Stimulated activated CD4-positive, alpha-beta T cell treated with anti-CD3 and anti-CD28 coated beads, Interleukin-1b, Interleukin-23, amount 100 ng/mL, for 1 hour (primary cell): Measurements from ENCODE around the gene FANCI.
"Not testable (repeated sequence)": the region's sequence is repeated elsewhere in the genome, so short reads cannot be mapped to it uniquely, and the experiment has no call there.

Experiments
- DNase-seq, 2 donors: peaks; one replicate each; pipeline ENCODE4 v3.0.0-alpha.2; 2020; ENCODE audit warnings: low read depth in 2 of 2

Gene FANCI

GRCh38 chr15:89225588-89225987, 18.2 kb upstream of the FANCI start:
- no peak for DNase-seq

DNA sequence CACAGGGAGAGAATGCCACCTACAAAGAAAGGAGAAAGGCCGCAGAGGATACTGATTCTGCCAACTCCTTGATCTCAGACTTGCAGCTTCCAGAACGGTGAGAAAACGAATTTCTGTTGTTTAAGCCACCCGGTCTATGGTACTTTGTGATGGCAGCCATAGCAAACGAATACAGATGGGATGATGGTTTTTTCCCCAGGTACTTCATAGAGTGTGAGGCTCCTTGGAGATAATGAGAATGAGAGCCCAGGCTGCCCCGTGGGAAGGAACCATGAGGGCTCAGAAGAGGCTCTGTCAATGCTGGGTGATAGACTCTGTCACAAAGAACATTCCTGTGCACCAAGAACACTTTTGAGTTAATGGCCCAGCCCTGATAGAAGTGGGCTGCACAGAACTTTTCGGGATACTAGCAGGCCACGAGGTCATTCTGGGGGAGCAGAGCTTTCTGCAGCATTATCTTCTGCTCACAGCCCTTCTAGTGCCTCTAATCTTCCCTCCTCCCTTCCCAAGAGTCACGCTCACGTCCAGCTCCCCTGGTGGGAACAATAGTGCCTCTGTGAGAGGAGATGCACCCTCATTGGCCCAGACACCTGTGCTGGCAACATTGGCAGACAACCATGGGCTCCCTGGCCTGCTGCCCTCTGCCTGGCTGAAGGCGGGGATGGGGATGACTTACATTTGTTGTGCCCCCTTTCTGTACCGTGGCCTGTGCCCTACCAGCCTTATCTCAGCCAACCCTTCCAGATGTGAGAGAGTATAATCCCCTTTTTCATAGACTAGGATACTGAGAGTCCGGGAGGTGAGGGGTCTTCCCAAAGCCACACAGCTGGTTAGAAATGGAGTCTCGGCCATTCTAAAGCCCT, 17.2 kb upstream of the FANCI start:
- DNase-seq: no peak

- no peak for DNase-seq
Observed at GRCh38 chr15:89227425-89227824, 16.4 kb upstream of the FANCI start.

DNA sequence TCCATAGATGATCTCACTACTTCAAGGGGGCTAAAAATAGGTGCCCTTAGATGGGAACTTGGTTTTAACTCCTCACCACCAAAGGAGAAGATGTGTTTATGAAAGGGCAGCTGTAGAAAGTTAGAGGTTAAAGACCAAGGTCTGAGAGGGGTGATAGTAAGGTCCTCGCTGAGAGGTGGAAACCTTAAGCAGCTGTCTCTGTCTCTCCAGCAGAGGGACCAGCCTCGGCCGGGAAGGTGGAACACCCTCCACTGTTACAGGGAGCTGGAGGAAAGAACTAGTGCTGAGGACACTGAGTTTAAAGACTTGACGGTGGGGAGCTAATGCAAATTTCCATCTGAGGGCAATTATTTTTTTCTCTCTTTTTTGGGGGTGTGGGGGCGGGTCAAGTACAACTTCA, 13.5 kb upstream of the FANCI start:
- DNase-seq: no peak

DNA sequence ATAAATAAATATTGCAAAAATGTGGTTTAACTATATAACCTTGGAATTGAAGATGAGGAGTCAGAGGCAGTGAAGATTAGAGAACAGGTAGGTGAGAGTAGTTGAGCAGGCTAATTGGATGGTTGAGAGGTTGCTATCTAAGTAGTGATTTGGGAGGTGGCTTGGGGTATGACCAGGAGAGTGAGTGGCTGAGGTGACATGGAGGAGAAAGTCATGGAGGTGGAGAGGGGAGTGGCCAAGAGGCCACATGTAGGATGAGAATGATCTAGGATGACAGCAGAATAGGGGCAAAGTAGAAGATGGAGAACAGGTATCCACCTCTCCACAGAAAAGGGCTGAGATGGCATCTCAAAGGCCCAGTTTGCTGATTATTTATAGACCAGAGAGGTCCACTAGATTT, 11.9 kb upstream of the FANCI start:
- no peak for DNase-seq

DNA sequence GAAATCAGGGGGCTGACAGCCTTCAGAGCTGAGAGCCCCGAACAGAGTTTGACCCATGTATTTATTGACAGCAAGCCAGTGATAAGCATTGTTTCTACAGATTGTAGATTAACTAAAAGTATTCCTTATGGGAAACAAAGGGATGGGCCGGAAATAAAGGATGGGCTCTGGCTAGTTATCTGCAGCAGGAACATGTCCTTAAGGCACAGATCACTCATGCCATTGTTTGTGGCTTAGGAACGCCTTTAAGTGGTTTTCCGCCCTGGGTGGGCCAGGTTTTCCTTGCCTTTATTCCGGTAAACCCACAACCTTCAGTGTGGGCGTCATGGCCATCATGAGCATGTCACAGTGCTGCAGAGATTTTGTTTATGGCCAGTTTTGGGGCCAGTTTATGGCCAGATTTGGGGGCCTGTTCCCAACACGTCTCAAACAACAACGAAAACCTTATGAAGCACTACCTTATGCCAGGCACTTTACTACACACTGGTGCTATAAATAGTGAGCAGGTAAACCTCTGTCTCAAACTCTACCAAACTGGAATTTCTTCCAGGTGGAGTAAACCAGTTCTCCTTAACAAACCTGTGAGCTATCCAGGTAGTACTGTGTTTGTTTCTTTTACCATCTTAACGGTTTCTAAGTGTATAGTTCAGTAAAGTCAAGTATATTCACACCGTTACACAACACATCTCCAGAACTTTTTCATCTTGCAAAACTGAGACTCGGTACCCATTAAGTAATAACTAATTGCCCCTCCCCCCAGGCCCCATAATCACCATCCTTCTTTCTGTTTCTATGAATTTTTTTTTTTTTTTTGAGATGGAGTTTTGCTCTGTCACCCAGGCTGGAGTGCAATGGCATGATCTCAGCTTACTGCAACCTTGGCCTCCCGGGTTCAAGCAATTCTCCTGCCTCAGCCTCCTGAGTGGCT, 3.6 kb upstream of the FANCI start:
- not testable (repeated sequence) for DNase-seq

DNA sequence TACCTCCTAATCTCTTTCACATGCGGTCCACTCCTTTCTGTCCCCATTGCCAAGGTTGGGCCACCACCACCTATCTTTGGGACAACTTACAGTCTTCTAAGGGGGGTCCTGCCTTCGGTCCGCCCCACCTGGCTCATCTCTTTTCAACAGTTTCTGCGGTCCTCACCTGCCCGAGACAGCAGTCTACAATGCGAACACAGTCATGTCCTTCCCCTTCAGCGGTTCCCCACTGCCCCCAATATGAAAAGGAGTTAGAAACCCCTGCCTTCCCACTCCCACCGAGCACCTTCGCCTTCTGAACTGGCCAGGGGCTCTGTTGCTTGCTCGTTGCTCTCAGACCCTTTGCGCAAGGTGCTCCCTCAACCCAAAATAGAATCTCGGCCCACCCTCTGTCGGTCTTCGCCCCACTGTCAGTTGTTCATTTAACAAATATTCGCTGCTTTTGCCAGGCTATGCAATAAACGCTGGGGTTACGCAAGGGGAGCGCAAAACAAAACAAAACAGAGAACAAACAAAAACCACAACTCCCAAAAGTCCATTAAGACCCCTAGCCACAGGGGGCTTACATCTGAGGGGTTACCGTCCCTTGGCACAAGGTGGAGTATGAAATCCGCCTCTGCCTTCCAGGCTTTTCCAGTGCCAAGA, 611 bp upstream of the FANCI start:
- DNase-seq: no peak

- DNase-seq: no peak
Observed at GRCh38 chr15:89244574-89244903, 760 bp downstream of the FANCI start.

DNA sequence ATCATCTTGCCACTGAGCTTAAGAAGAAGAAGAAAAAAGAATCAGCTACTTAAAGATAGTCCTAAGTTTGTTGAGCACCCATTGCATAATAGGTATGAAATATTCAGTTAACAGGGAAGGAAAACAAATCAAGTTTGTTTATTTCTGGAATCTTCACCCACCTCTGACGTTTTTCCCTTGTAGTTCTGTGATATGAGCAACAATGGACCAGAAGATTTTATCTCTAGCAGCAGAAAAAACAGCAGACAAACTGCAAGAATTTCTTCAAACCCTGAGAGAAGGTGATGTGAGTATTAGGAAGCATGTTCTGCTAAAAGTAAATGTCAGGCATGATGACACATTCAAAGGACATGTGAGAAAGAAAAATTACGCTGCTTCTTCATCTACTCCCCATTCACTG, 3.7 kb downstream of the FANCI start:
- no peak for DNase-seq

GRCh38 chr15:89248584-89248983, 4.8 kb downstream of the FANCI start:
- no peak for DNase-seq

- not testable (repeated sequence) for DNase-seq
Observed at GRCh38 chr15:89250142-89250541, 6.4 kb downstream of the FANCI start.

DNA sequence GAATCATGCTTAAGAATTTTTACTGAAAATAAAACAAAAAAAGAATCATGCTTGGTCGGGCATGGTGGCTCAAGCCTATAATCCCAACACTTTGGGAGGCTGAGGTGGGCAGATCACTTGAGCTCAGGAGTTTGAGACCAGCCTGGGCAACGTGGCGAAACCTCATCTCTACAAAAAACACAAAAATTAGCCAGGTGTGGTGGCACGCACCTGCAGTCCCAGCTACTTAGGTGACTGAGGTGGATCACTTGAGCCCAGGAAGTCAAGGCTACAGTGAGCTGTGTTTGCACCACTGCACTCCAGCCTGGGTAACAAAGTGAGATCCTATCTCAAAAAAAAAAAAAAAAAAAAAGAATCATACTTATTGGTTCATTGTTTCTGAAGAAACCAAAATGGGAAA, 33.5 kb downstream of the FANCI start:
- not testable (repeated sequence) for DNase-seq

DNA sequence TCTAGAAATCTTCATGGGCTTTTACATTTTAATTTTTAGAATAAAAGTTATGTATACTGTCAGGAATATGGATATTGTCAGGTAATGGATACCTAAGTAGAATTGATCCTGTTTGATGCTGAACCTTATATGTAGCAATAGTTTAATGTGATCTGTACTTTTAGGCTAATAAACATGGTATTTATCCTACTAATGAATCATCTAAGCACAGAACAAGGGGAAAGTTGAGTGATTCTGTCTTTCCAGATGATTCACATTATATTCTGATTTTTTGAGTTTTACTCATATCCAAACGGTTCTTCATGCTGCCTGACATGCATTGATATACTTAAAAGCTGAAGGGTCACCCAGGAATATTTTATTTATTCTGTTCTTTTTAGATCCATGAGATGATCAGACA, 34.5 kb downstream of the FANCI start:
- DNase-seq: no peak

- DNase-seq: no peak
Observed at GRCh38 chr15:89282631-89283030, 38.9 kb downstream of the FANCI start.

GRCh38 chr15:89283201-89283600, 39.4 kb downstream of the FANCI start:
- no peak for DNase-seq

DNA sequence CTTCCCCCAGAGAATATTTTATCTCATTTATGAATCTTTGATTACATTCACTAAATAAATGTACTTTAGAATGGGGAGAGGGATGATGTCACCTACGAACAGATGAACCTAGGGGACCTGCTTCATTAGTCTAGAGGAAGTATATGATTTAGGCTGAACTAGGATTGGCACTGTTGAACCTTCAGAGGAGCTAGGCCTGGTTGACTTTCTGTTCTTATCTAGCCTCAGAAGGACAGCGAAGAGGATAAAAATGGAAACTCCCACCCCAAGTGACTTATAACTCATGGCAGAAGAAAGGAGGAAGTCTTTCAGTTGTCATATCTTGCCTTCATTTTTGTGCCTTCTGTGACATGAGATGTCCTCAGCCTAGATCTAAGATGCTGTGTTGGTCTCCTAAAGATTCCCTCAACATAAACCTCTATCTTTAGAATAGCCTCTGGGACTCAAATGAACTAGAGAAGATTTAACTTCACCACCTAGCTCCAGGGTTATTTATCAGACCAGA, 48.2 kb downstream of the FANCI start:
- DNase-seq: no peak

GRCh38 chr15:89293012-89293411, 49.2 kb downstream of the FANCI start:
- DNase-seq: no peak

- no peak for DNase-seq
Observed at GRCh38 chr15:89299896-89300295, 56.1 kb downstream of the FANCI start.

DNA sequence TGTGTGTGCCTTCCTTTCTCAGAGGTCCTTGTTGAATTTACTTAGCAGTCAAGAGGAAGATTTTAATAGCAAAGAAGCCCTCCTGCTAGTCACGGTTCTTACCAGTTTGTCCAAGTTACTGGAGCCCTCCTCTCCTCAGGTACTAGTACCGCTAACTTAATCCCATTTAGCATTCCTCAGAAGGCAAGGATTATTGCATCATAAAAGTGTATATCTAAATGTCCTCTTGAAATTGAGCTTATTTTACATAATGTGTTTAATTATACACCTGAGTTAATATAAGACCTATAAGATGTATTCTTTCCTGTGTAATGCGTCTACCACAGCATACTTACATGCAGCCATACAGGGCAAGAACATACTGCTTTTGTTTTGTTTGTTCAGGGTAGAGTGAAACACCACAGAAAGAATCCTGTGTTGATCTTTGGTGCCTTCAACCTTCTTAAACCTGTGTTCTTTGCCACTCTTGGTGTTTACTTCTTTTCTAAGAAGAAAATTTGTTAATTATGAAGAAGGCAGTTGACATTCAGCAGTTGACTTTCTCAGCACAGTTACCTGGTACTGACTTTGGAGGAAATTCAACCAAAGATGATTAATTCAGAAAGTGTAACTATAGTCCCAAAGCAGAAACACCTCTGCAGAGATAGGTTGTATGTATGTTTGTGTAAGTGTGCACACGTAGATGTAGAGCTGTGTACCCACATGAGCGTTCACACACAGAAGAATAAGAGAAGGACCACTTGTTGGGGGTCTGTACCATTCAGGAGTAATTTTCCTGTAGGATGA, 57.7 kb downstream of the FANCI start:
- DNase-seq: no peak

DNA sequence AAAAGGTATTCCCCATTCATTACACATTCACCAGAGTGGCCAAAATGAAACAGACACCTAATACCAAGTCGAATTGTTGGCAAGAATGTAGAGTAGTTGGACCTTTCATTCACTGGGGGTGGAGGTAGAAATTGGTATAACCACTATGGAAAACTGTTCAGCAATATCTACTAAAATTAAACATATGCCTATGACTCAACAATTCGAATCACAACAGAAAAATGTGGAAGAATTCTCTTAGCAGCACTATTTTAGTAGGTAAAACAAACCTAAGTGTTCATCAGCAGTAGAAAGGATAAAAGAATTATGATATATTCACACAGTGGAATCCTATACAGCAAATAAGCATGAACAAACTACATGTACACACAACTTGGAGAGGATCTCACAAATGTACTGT, 60.2 kb downstream of the FANCI start:
- DNase-seq: no peak

DNA sequence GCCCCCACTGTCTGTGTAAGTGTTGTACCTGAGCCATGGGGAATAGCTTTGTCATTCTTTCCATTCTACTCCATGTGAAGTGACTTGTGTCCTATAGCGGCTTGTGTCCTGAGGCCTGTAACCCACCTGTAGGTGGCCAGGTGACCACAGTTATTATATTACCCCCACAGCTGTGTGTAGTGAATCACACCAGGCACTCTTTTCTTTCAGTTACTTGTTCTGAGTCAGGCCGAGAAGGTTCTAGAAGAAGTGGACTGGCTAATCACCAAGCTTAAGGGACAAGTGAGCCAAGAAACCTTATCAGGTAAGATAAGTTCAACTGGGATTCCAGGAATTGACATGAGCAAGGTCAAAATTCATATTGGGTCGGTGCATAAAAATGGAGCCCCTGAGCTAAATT, 61.6 kb downstream of the FANCI start:
- no peak for DNase-seq
